ENCODE data around the gene LMAN1L.

DNA sequence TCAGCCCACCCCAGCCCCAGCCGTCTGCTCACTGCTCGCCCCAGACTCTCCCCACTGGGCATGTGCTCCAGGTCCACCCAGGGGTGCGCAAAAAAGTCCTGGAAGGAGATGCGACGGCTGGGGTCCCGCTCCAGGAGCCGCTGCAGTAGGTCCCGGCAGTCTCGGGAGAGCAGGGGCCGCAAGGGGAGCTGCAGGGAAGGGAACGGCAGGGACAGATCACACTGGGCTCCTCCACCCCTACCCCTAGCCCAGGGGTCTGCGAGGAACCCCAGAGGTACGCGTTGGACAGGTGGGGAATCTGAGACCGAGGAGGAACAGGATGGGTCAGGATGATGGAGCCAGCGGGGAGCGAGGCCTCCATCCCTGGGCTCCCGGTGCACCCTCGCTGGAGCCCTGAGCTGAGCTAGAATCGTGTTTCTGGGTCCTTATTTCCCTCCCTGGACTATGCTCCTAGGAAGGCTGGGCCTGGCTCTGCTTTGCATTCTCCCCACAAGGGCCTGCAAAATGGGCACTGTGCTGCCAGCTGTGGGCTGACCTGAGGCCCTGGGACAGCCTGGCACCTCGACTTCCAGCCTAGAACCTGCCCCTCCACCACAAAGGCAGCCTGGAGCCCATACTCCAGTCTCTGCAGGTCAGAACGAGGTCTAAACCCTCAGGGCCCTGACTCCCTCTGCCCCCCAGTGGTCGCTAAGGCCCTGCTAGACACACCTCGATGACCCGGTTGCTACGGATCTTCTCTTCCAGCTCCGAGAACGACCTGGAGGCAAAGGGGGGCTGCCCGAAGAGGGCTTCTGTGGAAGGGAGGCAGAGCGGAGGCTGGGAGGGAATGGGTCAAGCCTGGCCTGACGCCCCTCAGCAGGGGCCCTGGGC, 27.1 kb downstream of the LMAN1L start:
- TF ChIP-seq, protein P1, sequence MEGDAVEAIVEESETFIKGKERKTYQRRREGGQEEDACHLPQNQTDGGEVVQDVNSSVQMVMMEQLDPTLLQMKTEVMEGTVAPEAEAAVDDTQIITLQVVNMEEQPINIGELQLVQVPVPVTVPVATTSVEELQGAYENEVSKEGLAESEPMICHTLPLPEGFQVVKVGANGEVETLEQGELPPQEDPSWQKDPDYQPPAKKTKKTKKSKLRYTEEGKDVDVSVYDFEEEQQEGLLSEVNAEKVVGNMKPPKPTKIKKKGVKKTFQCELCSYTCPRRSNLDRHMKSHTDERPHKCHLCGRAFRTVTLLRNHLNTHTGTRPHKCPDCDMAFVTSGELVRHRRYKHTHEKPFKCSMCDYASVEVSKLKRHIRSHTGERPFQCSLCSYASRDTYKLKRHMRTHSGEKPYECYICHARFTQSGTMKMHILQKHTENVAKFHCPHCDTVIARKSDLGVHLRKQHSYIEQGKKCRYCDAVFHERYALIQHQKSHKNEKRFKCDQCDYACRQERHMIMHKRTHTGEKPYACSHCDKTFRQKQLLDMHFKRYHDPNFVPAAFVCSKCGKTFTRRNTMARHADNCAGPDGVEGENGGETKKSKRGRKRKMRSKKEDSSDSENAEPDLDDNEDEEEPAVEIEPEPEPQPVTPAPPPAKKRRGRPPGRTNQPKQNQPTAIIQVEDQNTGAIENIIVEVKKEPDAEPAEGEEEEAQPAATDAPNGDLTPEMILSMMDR (IDR thresholded peaks at IDR 0.05): 0 out of 2 replicates have a peak, but pooled peaks have one; percentile 6
- no peak for TF ChIP-seq ZFX (IDR thresholded peaks at IDR 0.05; ENCODE audit: borderline replicate concordance)
